ENCODE results near the gene GABRB1.
A peak's percentile ranks its signal among the peaks of the same experiment; 100 is the strongest.

GABRB1 gene

GRCh38 chr4:47122592-47123291 is 91.4 kb downstream of the GABRB1 start:
- peak; percentile 96 to 98 for DNase-seq

- DNase-seq: no peak
Observed at GRCh38 chr4:47128991-47129390, 97.6 kb downstream of the GABRB1 start.

GRCh38 chr4:47135210-47135609 is 103.8 kb downstream of the GABRB1 start:
- DNase-seq: no peak

GRCh38 chr4:47143261-47143660 is 111.9 kb downstream of the GABRB1 start:
- no peak for DNase-seq

- DNase-seq: no peak
Observed at GRCh38 chr4:47145630-47146029, 114.3 kb downstream of the GABRB1 start.

GRCh38 chr4:47154816-47155370 is 123.5 kb downstream of the GABRB1 start:
- peak; percentile 41 to 45 for DNase-seq

- DNase-seq: peak in 1 of 2 experiments; percentile 14
Observed at GRCh38 chr4:47155919-47156318, 124.6 kb downstream of the GABRB1 start.

GRCh38 chr4:47160095-47160494 is 128.7 kb downstream of the GABRB1 start:
- DNase-seq: peak; percentile 72 to 78

GRCh38 chr4:47167081-47168035 is 136.0 kb downstream of the GABRB1 start:
- DNase-seq: no peak

- DNase-seq: no peak
Observed at GRCh38 chr4:47184083-47184482, 152.7 kb downstream of the GABRB1 start.

GRCh38 chr4:47185761-47186160 is 154.4 kb downstream of the GABRB1 start:
- no peak for DNase-seq

GRCh38 chr4:47187608-47188007 is 156.2 kb downstream of the GABRB1 start:
- peak; percentile 35 to 39 for DNase-seq

GRCh38 chr4:47193179-47193578 is 161.8 kb downstream of the GABRB1 start:
- DNase-seq: no peak

- no peak for DNase-seq
Observed at GRCh38 chr4:47194036-47194737, 162.8 kb downstream of the GABRB1 start.

- no peak for DNase-seq
Observed at GRCh38 chr4:47195706-47196105, 164.3 kb downstream of the GABRB1 start.

GRCh38 chr4:47198791-47199190 is 167.4 kb downstream of the GABRB1 start:
- no peak for DNase-seq

GRCh38 chr4:47203593-47203992 is 172.2 kb downstream of the GABRB1 start:
- no peak for DNase-seq

- DNase-seq: no peak
Observed at GRCh38 chr4:47207555-47207954, 176.2 kb downstream of the GABRB1 start.

GRCh38 chr4:47209833-47210232 is 178.5 kb downstream of the GABRB1 start:
- no peak for DNase-seq

GRCh38 chr4:47210828-47211227 is 179.5 kb downstream of the GABRB1 start:
- DNase-seq: no peak

GRCh38 chr4:47213106-47213505 is 181.7 kb downstream of the GABRB1 start:
- DNase-seq: no peak

GRCh38 chr4:47213539-47213938 is 182.2 kb downstream of the GABRB1 start:
- DNase-seq: no peak

GRCh38 chr4:47213971-47214370 is 182.6 kb downstream of the GABRB1 start:
- DNase-seq: no peak
